IPS-18c (cell line): ENCODE results near the gene SLC25A38.

Experiments
- H3K4me3 ChIP-seq: 2 replicates; pipeline ENCODE4 v1.7.0; 2013; ENCODE audit warnings: low read depth, mild to moderate bottlenecking, low read length, moderate library complexity; ENCODE audit not compliant: insufficient read depth
- H3K9me3 ChIP-seq: one replicate; pipeline ENCODE4 v1.6.1; 2013; ENCODE audit warnings: mild to moderate bottlenecking, low read length, moderate library complexity; ENCODE audit not compliant: control insufficient read depth, insufficient read depth

SLC25A38 gene

DNA sequence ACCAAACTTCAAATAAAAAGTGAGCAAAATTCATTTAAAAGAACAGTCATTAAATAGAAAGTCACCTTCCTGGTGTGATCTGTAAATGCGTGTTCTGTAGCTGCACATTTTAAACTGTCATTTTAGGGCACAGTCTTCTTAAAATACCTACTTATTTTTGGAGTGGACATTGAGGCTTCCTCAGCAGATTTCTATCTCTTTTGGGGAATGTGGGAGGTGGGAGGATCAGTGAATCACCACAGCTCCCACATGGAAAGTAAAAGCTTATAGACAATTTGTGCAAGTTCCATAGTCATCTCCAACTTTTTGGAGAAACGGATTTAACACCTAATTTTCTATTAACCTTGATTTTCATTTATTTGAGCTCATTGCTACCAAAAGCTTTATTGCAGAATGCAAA is 63.3 kb downstream of the SLC25A38 start:
- H3K4me3 ChIP-seq: no peak overlapping the region
- no peaks in the 10 kb centered on the region for H3K9me3 ChIP-seq
